DND-41 (cell line): Measurements from ENCODE around the gene ARL5C.
A peak's percentile ranks its signal among the peaks of the same experiment; 100 is the strongest.

Experiments
- ATAC-seq: fragments of 200-7000 bp; cut with Tn5 transposase; 3 replicates; pipeline ENCODE4 v1.9.1; 2021; ENCODE audit warnings: low read depth; ENCODE audit not compliant: insufficient read depth
- DNase-seq: peaks from one replicate; pipeline ENCODE4 v3.0.0-alpha.2; 2020
- H2AFZ ChIP-seq: 2 replicates; pipeline ENCODE4 v1.6.0; 2012; ENCODE audit warnings: low read depth, low read length
- H3K27ac ChIP-seq: 2 replicates; pipeline ENCODE4 v1.5.1; 2012; ENCODE audit warnings: low read length, inconsistent platforms
- H3K27me3 ChIP-seq: fragments of 200-600 bp; sonication (generic); 2 replicates; pipeline ENCODE4 v1.6.0; 2012; ENCODE audit warnings: low read length, mild to moderate bottlenecking, inconsistent platforms; ENCODE audit not compliant: insufficient read depth, poor library complexity
- H3K36me3 ChIP-seq: 2 replicates; pipeline ENCODE4 v1.5.1; 2012; ENCODE audit warnings: low read length, inconsistent platforms; ENCODE audit not compliant: insufficient read depth
- H3K4me1 ChIP-seq: 2 replicates; pipeline ENCODE4 v1.5.1; 2012; ENCODE audit warnings: mild to moderate bottlenecking, low read length; ENCODE audit not compliant: insufficient read depth
- H3K4me2 ChIP-seq: 2 replicates; pipeline ENCODE4 v1.6.0; 2012; ENCODE audit warnings: mild to moderate bottlenecking, moderate library complexity, low read length, inconsistent platforms; ENCODE audit not compliant: insufficient read depth
- H3K4me3 ChIP-seq, 2 experiments: fragments of 200-600 bp in 1 of 2; shearing (Covaris generic) in 1 of 2; 2 replicates each; pipeline ENCODE4 v1.5.1; 2012 to 2016; ENCODE audit warnings: inconsistent platforms in 2 of 2, low read length in 2 of 2, mild to moderate bottlenecking in 2 of 2, low read depth in 1 of 2, moderate library complexity in 1 of 2
- H3K79me2 ChIP-seq: 2 replicates; pipeline ENCODE4 v1.6.0; 2012; ENCODE audit warnings: low read length, inconsistent platforms; ENCODE audit not compliant: insufficient read depth
- H3K9ac ChIP-seq: 2 replicates; pipeline ENCODE4 v1.6.0; 2012; ENCODE audit warnings: low read depth, mild to moderate bottlenecking, inconsistent platforms, low read length, moderate library complexity
- H3K9me3 ChIP-seq: 2 replicates; pipeline ENCODE4 v1.5.1; 2012; ENCODE audit warnings: low read length, moderate library complexity, mild to moderate bottlenecking, inconsistent platforms; ENCODE audit not compliant: insufficient read depth, severe bottlenecking
- H4K20me1 ChIP-seq: 2 replicates; pipeline ENCODE4 v1.6.0; 2012; ENCODE audit warnings: low read length; ENCODE audit not compliant: insufficient read depth
- CTCF ChIP-seq: IDR thresholded peaks from 2 replicates; pipeline ENCODE4 v1.5.1; 2012; ENCODE audit warnings: borderline replicate concordance, low read length, moderate library complexity, mild to moderate bottlenecking; ENCODE audit not compliant: poor library complexity, severe bottlenecking; ENCODE audit errors: extremely low read depth
- EZH2 ChIP-seq: IDR thresholded peaks from 3 replicates; pipeline ENCODE4 v1.6.1; 2012; ENCODE audit warnings: borderline replicate concordance, low read depth, mild to moderate bottlenecking, moderate library complexity, low read length, inconsistent platforms; ENCODE audit not compliant: severe bottlenecking

The ARL5C gene

GRCh38 chr17:39167476-39167875 lies 1.5 kb upstream of the ARL5C start:
- H3K4me3 ChIP-seq = peak overlapping the region in 1 of 2 experiments; percentile 7; a peak in 1 of 4 replicates
- TF ChIP-seq CTCF (no peak), EZH2 (no peak)
- H3K9ac ChIP-seq = peak overlapping the region; percentile 48
- H3K36me3 ChIP-seq = no peaks in the 10 kb centered on the region
- H3K9me3 ChIP-seq = no peaks in the 10 kb centered on the region
- H4K20me1 ChIP-seq = no peaks in the 10 kb centered on the region
- H3K27me3 ChIP-seq = no peaks in the 10 kb centered on the region
- H3K79me2 ChIP-seq = no peaks in the 10 kb centered on the region
- ATAC-seq (peak; percentile 85), DNase-seq (peak; percentile 85)
- H2AFZ ChIP-seq = no peak overlapping the region
- peak overlapping the region; percentile 93 for H3K27ac ChIP-seq
- H3K4me2 ChIP-seq = peak overlapping the region; percentile 62
- H3K4me1 ChIP-seq = peaks cover 83% of the 10 kb centered on the region

GRCh38 chr17:39166437-39167335 lies 725 bp upstream of the ARL5C start:
- Histone ChIP-seq H3K9ac (peak overlapping the region; percentile 48), H3K4me2 (peak overlapping the region; percentile 62), H2AFZ (no peak overlapping the region), H3K27me3 (no peaks in the 10 kb centered on the region), H3K4me3 (peak overlapping the region in 1 of 2 experiments; percentile 7; a peak in 1 of 4 replicates), H3K36me3 (no peaks in the 10 kb centered on the region), H3K9me3 (no peaks in the 10 kb centered on the region), H3K27ac (peak overlapping the region; percentile 93), H3K4me1 (peaks cover 83% of the 10 kb centered on the region), H4K20me1 (no peaks in the 10 kb centered on the region), H3K79me2 (no peaks in the 10 kb centered on the region)
- no peak for TF ChIP-seq EZH2
- TF ChIP-seq CTCF = no peak
- DNase-seq = peak; percentile 32
- ATAC-seq = peak; percentile 6; the same call in 1 of the 3 replicates

- Histone ChIP-seq H3K79me2 (no peaks in the 10 kb centered on the region), H3K4me2 (no peak overlapping the region), H3K36me3 (no peaks in the 10 kb centered on the region), H2AFZ (no peak overlapping the region), H3K9ac (0 out of 2 replicates have a peak overlapping the region, but pooled peaks have one; percentile 48), H3K27me3 (no peaks in the 10 kb centered on the region), H3K4me1 (peaks cover 75% of the 10 kb centered on the region), H4K20me1 (no peaks in the 10 kb centered on the region), H3K9me3 (no peaks in the 10 kb centered on the region), H3K4me3 (no peak overlapping the region), H3K27ac (peak overlapping the region; percentile 93)
- ATAC-seq (no peak), DNase-seq (no peak)
- TF ChIP-seq EZH2 (no peak), CTCF (no peak)
These were observed 652 bp downstream of the ARL5C start for GRCh38 chr17:39165178-39165840.
